ENCODE results near the gene DCAF12L2.
"Not testable (repeated sequence)": the region's sequence is repeated elsewhere in the genome, so short reads cannot be mapped to it uniquely, and the experiment has no call there.

Gene DCAF12L2

DNA sequence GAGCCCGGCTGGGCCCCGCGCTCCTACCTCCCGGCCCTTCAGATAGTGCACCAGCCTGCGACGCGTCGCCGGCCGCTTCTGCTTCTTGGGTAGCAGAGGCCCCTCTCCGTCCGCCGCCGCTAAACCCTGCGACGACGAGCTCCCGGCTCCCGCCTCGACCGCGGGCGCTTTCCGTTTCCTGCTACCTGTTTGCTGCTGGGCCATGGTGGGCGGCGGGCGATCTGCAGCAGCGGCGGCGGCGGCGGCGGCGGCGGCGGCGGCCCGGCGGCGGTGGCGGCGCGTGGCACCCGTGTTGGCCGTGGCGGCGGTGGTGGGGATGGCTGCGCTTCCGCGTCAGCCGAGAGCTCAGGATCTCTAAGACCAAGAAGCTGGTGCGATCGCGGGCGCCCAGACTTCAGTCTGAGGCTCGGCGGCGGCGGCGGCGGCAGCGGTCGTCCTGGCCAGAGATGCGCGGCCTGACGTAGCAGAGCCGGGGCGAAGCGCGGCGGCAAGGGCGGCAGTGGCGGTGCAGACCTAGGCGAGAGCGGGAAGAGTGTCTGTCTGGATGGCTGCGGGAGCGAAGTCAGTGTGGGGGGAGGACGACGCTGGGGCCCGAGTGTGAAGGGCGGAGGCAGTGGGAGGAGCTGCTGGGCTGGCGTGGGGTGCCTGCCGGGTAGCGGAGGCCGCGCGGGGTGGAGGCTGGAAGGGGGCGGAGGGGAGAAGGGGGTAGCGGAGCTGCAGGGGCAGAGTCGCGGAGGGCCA lies at the start of gene DCAF12L2:
Gene DCAF12L2 (minus strand): TSS at position 569 of the 741 bp plus-strand sequence. CDS start 365 bp downstream, at position 204.
- H3K4me3 Mint-ChIP-seq: peak within 1 kb of the TSS; percentile 83 to 85 (median 84)
- no peaks in the 10 kb centered on the region for H3K4me1 Mint-ChIP-seq
- no peak for TF ChIP-seq CTCF (IDR thresholded peaks at IDR 0.05; ENCODE audit: unreplicated experiment in 3 of 3)
- peak within 1 kb of the TSS in 1 of 3 experiments; percentile 31 for H3K27ac Mint-ChIP-seq
- no peaks in the 10 kb centered on the region for H3K36me3 Mint-ChIP-seq (ENCODE audit: low read depth)
- peaks cover 6% of the 10 kb centered on the region for H3K9me3 Mint-ChIP-seq
- H3K27me3 Mint-ChIP-seq (ENCODE audit: low read depth): peaks cover 9% of the 10 kb centered on the region

- not testable (repeated sequence) for H3K27me3 Mint-ChIP-seq (ENCODE audit: low read depth); H3K4me3 Mint-ChIP-seq; H3K4me1 Mint-ChIP-seq; H3K36me3 Mint-ChIP-seq (ENCODE audit: low read depth); H3K27ac Mint-ChIP-seq; H3K9me3 Mint-ChIP-seq
These were observed 24.8 kb upstream of the DCAF12L2 start for GRCh38 chrX:126190888-126191287.

- Mint-ChIP-seq H3K4me1 (no peaks in the 10 kb centered on the region), H3K9me3 (no peaks in the 10 kb centered on the region), H3K27ac (no peak overlapping the region), H3K4me3 (no peak overlapping the region), H3K27me3 (ENCODE audit: low read depth) (no peaks in the 10 kb centered on the region), H3K36me3 (ENCODE audit: low read depth) (no peaks in the 10 kb centered on the region)
- TF ChIP-seq CTCF (IDR thresholded peaks at IDR 0.05; ENCODE audit: unreplicated experiment in 3 of 3): no peak
These were observed 11.2 kb upstream of the DCAF12L2 start for GRCh38 chrX:126177133-126177840.

DNA sequence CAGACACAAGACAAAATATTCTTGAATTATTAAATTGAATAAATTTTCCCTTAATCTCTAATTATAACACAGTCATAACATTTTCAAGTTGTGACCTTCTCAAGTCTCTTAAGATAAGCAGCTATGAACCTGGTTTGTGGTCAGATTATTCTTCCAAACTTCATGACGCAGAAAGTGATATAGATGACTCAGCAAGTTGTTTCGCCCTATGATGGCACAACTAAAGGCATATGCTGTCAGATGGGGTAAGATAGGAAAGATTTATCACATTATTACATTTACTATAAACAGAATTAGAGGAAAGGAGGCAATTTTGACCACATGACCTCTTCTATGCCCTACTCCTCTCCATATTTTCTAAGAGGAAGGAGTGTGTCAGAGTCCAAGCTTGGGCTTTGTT lies 4.6 kb upstream of the DCAF12L2 start:
- Mint-ChIP-seq H3K4me1 (no peaks in the 10 kb centered on the region), H3K27me3 (ENCODE audit: low read depth) (peaks cover 4% of the 10 kb centered on the region), H3K9me3 (no peaks in the 10 kb centered on the region), H3K36me3 (ENCODE audit: low read depth) (no peaks in the 10 kb centered on the region), H3K4me3 (no peak overlapping the region), H3K27ac (no peak overlapping the region)
- TF ChIP-seq CTCF (IDR thresholded peaks at IDR 0.05; ENCODE audit: unreplicated experiment in 3 of 3): no peak

GRCh38 chrX:126167560-126167959 lies 1.5 kb upstream of the DCAF12L2 start:
- H3K36me3 Mint-ChIP-seq (ENCODE audit: low read depth): no peaks in the 10 kb centered on the region
- H3K9me3 Mint-ChIP-seq: peaks cover 6% of the 10 kb centered on the region
- TF ChIP-seq CTCF (IDR thresholded peaks at IDR 0.05; ENCODE audit: unreplicated experiment in 3 of 3): no peak
- peak overlapping the region; percentile 20 to 68 (median 66) for H3K4me3 Mint-ChIP-seq
- H3K4me1 Mint-ChIP-seq: no peaks in the 10 kb centered on the region
- peak overlapping the region in 1 of 3 experiments; percentile 23 for H3K27ac Mint-ChIP-seq
- H3K27me3 Mint-ChIP-seq (ENCODE audit: low read depth): peaks cover 9% of the 10 kb centered on the region

GRCh38 chrX:126165401-126165720 lies 728 bp downstream of the DCAF12L2 start:
- Mint-ChIP-seq H3K27ac (no peak overlapping the region), H3K27me3 (ENCODE audit: low read depth) (peaks cover 9% of the 10 kb centered on the region), H3K9me3 (peaks cover 6% of the 10 kb centered on the region), H3K36me3 (ENCODE audit: low read depth) (no peaks in the 10 kb centered on the region), H3K4me1 (no peaks in the 10 kb centered on the region), H3K4me3 (peak overlapping the region; percentile 19 to 85 (median 83))
- no peak for TF ChIP-seq CTCF (IDR thresholded peaks at IDR 0.05; ENCODE audit: unreplicated experiment in 3 of 3)
